Measurements from ENCODE around the gene GCK.

GRCh38 chr7:44215531-44215930, 26.3 kb upstream of the GCK start:
- TF ChIP-seq, protein P1, sequence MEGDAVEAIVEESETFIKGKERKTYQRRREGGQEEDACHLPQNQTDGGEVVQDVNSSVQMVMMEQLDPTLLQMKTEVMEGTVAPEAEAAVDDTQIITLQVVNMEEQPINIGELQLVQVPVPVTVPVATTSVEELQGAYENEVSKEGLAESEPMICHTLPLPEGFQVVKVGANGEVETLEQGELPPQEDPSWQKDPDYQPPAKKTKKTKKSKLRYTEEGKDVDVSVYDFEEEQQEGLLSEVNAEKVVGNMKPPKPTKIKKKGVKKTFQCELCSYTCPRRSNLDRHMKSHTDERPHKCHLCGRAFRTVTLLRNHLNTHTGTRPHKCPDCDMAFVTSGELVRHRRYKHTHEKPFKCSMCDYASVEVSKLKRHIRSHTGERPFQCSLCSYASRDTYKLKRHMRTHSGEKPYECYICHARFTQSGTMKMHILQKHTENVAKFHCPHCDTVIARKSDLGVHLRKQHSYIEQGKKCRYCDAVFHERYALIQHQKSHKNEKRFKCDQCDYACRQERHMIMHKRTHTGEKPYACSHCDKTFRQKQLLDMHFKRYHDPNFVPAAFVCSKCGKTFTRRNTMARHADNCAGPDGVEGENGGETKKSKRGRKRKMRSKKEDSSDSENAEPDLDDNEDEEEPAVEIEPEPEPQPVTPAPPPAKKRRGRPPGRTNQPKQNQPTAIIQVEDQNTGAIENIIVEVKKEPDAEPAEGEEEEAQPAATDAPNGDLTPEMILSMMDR (conservative IDR thresholded peaks at IDR 0.05; ENCODE audit: low read length) = no peak
- TF ChIP-seq EZH2phosphoT487 (IDR thresholded peaks at IDR 0.05; ENCODE audit: borderline replicate concordance, low read depth, low read length) = no peak

All from OCI-LY7 (cell line).